ENCODE results near the gene LYZL4.

DNA sequence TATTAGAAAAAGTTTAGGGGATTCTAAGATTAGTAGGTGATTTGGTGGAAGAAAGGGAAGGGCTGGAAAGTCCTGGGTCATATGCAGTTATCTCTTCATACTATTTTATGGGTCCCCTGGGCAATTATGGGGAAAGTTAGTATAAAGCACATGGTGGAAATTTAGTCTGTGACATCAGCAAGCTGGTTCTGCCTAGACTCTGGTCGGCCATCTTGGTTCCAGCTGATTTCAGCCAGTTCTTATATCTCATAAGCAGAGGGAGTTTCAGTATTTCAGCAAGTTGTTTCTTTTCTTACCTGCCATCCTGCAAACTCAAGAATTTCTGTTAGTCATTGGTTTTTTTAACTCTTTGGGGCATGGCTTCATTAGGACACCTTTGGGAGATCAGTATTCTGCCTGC, 1.0 kb upstream of the LYZL4 start:
- TF ChIP-seq POLR2A (IDR thresholded peaks at IDR 0.05) (no peak), EP300 (IDR thresholded peaks at IDR 0.05) (no peak)
- TF ChIP-seq, protein P1, sequence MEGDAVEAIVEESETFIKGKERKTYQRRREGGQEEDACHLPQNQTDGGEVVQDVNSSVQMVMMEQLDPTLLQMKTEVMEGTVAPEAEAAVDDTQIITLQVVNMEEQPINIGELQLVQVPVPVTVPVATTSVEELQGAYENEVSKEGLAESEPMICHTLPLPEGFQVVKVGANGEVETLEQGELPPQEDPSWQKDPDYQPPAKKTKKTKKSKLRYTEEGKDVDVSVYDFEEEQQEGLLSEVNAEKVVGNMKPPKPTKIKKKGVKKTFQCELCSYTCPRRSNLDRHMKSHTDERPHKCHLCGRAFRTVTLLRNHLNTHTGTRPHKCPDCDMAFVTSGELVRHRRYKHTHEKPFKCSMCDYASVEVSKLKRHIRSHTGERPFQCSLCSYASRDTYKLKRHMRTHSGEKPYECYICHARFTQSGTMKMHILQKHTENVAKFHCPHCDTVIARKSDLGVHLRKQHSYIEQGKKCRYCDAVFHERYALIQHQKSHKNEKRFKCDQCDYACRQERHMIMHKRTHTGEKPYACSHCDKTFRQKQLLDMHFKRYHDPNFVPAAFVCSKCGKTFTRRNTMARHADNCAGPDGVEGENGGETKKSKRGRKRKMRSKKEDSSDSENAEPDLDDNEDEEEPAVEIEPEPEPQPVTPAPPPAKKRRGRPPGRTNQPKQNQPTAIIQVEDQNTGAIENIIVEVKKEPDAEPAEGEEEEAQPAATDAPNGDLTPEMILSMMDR (IDR thresholded peaks at IDR 0.05) = no peak

All from gastroesophageal sphincter (tissue), 3 donors.